HG02610 (cell line): ENCODE results near the gene TBL1XR1.
A peak's percentile ranks its signal among the peaks of the same experiment; 100 is the strongest.
"Not testable (repeated sequence)": the region's sequence is repeated elsewhere in the genome, so short reads cannot be mapped to it uniquely, and the experiment has no call there.

Experiments
- ATAC-seq: cut with Tn5 transposase; IDR thresholded peaks from one replicate; pipeline ENCODE4 v1.9.1; 2021; ENCODE audit warnings: mild to moderate bottlenecking, moderate library complexity; ENCODE audit not compliant: unreplicated experiment

The TBL1XR1 gene

DNA sequence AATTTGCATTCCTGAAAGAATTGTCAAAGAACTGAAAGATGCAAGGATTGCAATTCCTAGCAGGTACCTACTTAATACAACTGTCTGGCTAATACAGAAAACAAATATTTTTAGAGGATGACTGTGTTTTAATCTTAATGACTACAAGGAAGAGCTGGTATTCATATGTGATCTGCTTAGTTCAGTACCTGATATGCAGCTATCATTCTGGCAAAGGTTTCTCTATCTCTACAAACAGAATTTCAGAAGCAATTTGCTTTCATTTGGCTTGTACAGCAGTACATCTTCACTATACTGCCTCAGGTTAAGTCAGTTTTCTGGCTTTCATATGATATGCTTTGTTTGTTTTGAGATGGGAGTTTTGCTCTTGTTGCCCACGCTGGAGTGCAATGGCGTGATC, 51.3 kb downstream of the TBL1XR1 start:
- ATAC-seq = no peak

- ATAC-seq = peak; percentile 29
These were observed 51.9 kb downstream of the TBL1XR1 start for GRCh38 chr3:177145381-177145780.

DNA sequence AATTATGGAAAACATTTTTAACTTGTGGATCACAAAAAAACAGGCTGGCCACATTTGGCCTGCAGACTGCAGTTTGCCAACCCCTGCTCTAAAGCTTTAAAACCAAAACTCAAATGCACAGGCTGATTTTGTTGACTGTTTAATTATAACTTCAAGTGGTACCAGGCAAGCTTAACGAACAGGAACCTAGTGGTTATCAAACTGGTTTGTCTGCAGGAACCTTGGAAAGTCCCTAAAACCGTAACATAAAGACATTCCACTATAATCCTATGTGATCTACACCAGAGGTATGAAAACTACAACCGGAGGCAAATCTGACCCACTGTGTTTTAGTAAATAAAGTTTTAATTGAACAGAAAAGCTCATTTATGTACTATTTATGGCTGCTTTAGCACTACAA, 52.4 kb downstream of the TBL1XR1 start:
- ATAC-seq = peak; percentile 78

GRCh38 chr3:177141899-177142646, 55.2 kb downstream of the TBL1XR1 start:
- ATAC-seq = no peak

- no peak for ATAC-seq
These were observed 55.8 kb downstream of the TBL1XR1 start for GRCh38 chr3:177141471-177141870.

- not testable (repeated sequence) for ATAC-seq
These were observed 58.1 kb downstream of the TBL1XR1 start for GRCh38 chr3:177139220-177139619.

GRCh38 chr3:177137774-177138705, 59.2 kb downstream of the TBL1XR1 start:
- ATAC-seq = no peak

DNA sequence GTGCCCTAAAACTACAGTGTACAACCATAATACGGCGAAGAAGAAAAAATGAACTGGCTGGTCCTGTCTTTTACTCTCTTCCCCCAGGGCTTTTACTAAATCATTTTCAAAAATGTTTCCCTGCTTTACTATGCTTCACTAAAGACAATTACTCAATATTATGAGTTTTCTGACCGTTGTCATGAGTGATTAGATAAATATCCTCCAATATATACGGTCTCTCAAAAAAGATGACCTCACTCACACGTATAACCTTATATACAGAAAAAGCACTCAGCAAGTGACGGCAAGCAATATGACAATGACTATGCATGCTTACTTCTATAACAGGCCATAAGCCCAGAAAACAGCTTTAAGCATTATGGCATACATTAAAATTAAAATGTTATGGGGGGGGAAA, 60.5 kb downstream of the TBL1XR1 start:
- no peak for ATAC-seq

GRCh38 chr3:177135841-177136492, 61.3 kb downstream of the TBL1XR1 start:
- no peak for ATAC-seq

GRCh38 chr3:177134816-177135210, 62.5 kb downstream of the TBL1XR1 start:
- ATAC-seq = no peak

DNA sequence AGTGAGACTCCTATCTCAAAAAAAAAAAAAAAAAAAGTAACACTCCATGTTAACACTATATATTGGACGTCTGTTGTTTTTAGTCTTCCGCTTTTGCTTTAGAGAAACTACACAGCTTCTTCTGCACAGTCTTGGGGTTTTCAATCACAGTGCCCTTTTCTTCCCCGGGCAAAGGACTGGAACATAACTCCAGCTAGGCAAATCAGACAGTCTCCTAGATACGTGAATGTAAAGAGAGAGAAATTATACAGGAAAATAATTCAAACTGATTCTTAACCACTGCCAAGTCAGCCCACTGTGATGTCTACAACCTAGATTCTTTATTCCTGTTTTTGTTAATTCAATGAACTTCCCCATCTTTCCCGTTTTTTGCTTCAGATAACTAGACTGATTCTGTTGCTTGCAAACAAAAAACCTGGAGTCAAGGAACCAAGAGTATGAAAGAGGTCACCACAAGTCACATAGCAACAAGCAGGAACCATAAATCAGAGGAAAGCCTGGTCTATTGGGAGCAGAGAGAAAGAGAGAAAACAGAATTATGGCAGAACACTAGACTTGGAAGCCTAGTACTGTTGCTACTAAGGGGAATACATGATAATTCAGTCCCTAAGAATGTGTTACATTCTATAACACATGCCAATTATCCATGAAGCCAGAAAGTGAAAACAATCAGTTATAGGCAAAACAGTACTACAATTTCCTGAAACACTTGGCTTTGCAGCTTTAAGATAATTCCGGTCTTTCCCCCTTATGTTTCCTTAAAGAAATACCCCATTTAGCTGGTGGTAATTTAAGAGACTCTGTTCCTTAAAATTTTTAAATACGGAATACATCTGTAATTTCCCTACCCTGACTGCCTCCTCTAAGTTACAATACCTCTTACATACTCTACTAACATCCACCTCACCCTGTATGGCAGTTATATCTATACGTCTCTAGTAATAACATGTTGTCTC, 63.1 kb downstream of the TBL1XR1 start:
- ATAC-seq = no peak

DNA sequence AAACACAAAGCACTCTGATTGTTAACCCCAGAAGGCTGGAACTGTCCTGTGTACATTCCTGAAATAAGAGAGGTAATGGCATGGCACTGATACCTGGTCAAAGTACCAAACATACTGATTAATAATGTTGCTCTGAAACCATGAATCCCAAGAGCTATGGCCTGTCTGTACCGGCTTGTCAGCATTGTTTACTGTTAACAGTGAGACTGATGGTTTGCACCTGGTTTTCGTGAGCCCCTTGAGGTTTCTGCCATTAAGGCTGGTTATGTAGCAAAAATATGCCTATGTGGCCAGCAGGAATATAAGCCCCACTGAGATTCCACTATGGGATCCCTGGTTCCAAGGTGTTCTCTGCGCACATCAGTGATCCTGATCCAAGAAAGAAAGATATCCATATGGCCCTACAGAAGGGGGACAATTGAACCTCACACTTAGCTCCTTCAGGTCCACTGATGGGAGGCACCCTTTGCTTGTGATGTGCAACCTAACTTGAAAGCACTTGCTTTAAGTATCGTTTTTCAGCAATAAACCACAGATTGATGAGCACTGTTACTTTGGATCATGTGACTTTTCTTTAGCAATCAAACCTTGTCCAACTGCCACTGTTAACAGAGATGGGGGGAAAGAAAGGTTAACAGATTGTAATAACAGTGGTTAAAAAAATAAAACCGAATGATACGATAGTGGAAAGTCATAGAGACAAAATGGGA, 65.2 kb downstream of the TBL1XR1 start:
- no peak for ATAC-seq

- ATAC-seq = no peak
These were observed 70.3 kb downstream of the TBL1XR1 start for GRCh38 chr3:177127008-177127407.

- no peak for ATAC-seq
These were observed 71.1 kb downstream of the TBL1XR1 start for GRCh38 chr3:177126015-177126773.

DNA sequence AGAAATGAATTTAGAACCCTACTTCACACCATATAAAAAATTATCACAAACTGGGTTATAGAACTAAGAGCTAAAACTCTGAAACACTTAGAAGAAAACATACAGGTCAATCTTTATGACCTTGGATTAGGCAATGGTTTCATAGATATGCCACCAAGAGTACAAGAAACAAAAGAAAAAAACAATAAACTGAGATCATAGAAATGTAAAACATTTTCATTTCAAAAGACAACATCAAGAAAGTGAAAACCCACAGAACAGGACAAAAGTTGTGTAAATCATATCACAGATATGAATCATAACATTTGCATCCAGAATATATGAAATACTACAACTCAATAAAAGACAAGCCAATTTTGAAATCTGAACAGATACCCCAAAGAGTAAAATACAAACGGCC, 72.4 kb downstream of the TBL1XR1 start:
- no peak for ATAC-seq

GRCh38 chr3:177123822-177124221, 73.5 kb downstream of the TBL1XR1 start:
- no peak for ATAC-seq

GRCh38 chr3:177122183-177122856, 75.0 kb downstream of the TBL1XR1 start:
- no peak for ATAC-seq

DNA sequence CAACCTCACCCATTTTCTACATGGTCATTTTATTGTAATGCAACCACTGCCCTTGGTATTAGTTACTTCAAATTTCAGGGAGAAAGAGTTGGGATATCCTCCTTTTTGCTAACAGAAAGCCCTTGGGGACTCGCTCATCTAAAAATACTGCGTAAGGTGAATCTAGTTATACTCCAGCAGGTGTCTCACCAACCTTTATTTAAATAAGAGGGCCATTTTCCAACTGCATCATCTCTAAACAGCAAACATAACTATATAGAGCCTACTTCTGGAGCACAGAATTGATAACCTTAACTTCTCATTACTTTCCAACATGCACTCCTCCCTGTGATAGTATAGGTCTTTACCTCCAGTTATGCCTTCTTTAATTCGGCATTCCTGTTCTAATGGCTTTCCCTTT, 77.5 kb downstream of the TBL1XR1 start:
- no peak for ATAC-seq
